ENCODE results near the gene IFITM5.

IFITM5 gene

DNA sequence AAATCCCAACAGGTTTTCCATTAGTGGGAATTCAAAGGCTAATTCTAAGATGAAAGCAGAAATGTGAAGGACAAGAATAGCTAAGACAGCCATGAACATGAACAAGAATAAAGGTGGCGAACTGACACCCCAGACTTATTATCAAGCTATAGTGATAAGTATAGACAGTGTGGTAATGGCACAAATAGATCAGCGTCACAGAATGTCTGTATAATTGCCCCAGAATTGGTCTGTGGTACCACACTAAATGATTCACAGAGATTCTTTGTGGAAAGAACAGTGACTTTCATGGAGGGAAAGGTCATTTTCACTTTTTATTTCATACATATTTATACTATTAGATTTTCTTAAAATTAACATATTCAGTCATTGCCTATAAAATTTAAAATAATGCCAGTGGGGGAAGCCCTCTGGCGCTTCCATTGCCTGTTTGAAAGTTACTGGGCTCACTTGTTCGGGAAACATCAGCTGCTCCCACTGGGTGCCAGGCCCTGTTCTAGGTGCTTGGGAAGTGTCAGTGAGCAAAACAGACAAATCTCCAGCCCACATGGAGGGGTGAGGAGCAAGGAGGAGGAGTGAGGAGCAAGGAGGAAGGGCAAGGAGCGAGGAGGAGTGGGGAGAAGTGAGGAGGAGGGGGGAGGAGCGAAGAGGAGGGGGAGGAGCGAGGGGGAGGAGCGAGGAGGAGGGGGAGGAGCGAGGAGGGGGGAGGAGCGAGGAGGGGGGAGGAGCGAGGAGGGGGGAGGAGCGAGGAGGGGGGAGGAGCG is 32.5 kb downstream of the IFITM5 start:
- DNase-seq (ENCODE audit: low read depth): no peak

DNA sequence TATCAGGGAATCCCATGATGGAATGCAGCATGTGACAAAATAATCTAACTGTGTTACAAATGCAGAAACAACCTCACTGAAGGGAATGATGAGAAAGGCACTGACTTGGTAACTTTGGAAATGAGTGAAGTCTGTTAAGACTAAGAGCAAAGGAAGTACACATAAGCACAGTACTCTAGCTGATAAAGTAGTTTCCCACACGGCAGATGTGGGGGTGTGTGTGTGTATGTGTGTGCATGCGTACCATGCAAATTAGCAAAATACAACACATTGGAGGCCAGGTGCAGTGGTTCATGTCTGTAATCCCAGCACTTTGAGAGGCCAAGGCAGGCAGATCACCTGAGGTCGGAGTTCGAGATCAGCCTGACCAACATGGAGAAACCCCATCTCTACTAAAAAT is 37.7 kb downstream of the IFITM5 start:
- no peak for DNase-seq (ENCODE audit: low read depth)

DNA sequence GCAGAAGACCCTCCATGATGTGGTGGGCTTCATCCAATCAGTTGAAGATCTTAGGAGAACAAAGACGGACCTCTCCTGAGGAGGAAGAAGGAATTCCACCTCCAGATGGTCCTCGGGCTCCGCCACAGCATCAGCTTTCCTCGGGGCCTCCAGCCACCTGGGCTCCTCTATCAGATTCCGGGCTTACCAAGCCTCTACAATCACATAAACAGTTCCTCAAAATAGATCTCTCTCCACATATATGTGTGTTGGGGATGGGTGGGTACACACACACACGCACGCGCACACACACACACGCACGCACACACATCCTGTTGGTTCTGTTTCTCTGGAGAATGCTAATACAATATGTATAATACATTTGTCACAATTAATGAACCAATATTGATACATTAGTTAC is 39.9 kb downstream of the IFITM5 start:
- DNase-seq (ENCODE audit: low read depth): no peak

DNA sequence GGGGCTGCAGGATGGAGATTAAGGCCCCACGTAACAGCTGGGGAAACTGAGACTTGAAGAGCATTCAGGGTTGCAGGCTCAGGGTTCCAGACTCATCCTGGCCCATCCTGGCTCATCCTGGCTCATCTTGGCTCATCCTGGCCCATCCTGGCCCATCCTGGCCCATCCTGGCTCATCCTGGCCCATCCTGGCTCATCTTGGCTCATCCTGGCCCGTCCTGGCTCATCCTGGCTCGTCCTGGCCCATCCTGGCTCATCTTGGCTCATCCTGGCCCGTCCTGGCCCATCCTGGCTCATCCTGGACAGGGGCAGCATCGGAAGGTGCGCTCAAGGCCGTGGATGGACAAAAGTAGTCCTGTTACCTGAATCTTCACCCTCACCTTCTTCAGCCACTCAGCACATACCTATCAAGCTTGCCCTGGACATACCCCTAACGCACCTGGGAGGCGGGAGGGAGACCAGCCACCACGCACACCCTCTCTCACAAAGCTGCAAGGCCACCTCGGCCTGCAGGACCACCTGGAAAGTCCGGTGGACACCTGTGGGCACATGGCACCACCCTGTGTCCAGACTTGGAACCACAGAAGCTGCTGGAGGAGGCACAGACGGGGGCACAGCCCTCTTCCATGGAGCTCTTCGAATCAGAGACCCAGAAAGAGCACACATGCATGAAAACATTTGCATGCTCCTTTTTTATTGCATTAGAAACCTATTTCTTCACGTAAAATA is 41.4 kb downstream of the IFITM5 start:
- DNase-seq (ENCODE audit: low read depth): no peak

DNA sequence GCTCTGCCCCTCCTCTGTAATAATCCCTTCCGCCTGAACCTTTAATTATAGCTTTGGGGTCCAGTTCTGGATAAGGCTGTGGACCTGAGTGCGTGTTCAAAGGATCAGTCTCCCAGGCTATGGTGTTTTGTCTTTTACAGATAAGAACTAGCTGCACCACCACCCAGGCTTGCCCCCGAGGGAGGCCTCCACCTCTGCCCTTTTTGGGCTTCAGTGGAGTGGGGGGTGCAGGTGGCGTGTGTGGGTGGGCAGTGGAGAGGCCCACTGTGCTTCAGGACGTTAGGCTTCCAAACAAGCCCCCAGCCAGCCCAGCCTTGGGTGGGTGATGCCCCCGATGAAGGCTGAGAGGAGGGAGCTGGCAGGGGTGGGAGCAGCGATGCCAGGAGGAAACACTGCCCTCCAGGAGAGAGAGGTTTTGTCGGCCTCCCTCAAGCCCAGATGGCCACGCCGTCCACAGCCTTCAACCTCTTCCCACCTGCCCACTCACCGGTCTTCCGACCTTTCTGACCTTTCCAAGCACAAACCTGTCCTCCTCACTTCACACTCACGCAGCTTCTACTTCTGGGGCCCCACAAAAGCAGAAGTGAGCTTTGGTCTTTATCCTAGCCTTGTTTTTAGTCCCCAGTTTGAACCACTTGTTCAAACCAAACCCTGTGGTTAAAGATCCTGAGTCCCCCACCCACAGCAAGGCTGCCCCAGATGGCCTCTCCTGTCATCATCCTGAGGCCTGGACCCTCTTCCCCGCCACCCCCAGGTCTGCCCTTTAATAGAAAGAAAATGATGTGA is 42.2 kb downstream of the IFITM5 start:
- DNase-seq (ENCODE audit: low read depth): no peak

DNA sequence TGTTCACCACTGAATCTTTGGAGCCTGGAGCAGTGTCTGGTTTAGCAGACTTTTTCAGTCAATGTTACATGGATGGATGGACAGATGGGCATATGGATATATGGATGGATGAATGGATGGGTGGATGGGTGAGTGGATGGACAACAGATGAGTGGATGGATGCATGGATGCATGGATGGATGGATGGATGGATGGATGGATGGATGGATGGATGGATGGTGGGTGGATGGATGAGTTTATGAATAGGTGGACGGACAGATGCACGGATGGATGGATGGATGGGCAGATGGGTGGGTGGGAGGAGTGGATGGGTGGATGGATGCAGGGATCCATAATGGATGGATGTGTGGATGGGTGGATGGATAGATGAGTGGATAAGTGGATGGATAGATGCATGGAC is 43.5 kb downstream of the IFITM5 start:
- no peak for DNase-seq (ENCODE audit: low read depth)

DNA sequence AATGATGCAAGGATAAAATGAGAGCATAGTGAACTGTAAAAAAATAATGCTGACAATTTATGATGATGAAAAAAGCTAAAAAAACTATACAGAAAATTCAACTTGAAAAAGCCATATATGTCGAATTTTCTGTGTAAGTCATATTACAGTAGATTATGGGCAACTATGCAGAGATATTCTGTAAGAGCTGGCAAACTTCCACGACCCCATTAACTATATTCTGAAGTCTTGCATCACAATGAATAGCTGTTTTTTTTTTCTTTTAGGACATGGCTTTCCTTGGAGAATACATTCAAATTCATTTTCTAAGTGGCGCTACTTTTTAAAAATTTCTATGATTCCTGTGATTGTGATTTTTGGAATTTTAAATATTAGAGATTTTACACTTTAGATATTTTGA is 44.1 kb downstream of the IFITM5 start:
- DNase-seq (ENCODE audit: low read depth): no peak

DNA sequence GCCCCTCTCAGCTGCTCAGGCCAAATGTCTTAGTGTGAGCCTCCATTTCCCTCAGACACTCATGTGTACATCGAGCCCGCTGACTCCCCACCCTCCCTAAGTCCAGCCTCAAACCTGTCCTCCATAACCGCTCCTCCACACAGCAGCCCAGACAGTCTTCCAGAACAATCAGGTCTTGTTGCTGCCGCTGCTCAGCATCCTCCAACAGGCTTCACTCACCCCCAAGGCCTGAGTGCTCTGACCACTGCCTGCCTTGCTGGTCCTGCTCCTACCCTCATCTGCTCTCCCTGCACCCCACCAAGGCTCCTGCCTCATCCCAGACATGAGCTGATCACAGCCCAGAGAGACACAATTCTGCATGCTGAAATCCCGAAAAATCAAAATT is 45.4 kb downstream of the IFITM5 start:
- no peak for DNase-seq (ENCODE audit: low read depth)

DNA sequence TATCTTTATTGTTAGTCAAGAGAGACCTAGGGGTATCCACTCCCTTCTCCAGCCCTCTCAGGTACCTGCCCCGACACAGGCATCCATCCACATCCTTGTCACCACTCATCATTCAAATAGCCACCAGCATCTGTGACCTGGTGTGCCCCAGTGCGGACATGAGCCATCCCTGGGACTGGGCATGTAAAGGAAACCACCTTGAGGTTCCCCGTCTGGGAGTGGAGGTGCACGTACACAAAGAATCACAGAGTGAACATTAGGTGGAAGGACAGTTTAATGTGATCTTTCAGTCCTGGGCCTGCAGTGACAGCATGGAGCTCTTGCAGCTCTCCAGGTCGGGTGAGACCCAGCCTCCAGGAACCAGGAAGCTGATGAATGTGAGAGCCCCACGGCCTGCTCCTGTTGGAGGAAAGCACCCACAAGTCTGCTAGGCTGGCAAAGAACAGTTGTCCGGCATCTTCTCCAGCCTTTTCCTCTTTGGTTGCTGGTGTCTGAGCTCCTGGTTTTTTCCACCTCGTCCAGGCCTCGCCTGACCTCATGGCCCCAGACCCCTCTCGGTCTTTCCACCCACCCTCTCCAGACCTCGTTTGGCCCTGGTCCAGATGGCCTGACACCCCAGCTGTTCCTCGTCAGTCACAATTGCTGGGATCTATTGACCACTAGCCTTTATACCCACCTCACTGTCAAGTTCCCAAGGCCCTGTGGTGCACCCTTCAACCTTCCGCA is 46.0 kb downstream of the IFITM5 start:
- DNase-seq (ENCODE audit: low read depth): no peak

DNA sequence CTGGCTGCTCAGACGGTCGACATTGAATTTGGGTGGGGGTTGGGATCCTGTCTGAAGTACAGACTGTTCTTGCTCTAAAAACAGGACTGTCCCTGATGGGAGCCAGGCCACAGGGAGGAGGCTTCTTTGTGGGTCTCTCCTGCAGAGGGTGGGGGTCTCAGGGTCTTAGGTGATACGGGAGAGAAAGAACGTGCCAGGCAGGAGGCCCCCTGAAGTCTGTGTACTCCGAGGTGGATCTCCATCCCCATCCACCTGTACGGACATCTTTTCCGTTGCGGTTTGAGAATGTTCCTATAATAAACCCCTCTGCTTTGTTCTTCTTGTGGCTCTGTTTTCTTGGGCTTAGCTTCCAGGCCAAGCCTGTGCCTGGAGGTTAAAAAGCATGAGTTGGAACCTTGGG is 46.7 kb downstream of the IFITM5 start:
- DNase-seq (ENCODE audit: low read depth): no peak

DNA sequence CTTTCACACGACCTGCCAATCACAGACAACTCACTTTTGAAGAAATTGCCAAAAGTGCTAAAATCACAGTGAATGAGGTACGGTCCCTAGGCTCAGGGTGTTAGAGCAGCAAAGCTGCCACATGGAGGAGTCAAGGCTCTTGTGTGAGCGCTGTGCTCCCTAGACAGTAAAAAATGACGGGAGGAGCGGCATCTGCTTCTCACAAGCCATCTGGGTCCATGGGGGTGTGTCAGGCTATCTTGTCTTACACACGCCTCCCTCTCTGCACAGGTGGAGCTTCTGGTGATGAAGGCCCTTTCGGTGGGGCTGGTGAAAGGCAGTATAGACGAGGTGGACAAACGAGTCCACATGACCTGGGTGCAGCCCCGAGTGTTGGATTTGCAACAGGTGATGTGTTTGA is 47.8 kb downstream of the IFITM5 start:
- DNase-seq (ENCODE audit: low read depth): no peak

DNA sequence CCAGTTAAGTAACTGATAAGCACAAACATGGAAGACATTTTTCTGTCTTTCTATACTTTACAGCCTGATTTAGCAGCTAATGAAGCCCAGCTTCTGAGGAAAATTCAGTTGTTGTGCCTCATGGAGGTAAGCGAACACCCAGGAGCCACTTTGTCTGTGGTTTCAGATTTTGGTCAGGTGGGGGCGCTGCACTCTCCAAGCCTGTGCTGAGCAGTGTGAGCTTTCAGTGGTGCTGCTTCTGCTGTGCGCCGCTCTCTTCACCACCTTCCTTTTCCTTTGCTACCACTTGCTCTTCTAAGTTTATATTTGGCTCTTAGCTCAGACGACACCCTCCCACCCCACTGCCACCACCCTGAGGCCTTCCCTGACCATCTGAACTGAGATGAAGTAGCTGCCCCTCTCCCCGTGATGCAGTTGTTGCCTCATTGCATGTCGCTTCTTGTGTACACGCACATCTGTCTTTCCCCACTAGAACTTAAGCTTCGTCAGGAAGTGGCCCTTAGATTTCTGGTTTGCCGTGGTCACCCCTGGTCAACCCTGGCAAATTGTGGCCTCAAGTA is 48.5 kb downstream of the IFITM5 start:
- peak; percentile 70 for DNase-seq (ENCODE audit: low read depth)

DNA sequence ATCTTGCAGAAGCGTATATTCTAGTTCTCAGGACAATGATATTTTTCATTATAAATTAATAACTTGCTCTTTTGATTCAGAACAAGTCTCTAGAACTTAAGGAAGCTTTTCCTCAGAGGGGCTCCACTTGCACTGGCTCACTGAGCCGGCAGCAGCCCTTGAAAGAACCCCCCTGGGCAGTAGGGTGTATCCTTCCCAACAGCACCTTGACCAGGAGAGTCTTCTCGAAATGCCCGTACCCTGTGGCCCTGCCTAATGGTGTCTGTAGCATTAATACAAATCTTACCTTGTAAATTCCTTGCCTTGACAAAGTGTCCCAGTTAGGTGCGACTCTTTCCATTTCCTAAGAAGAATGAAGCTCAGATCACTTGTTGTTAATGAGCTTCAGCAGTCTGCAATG is 49.1 kb downstream of the IFITM5 start:
- no peak for DNase-seq (ENCODE audit: low read depth)

DNA sequence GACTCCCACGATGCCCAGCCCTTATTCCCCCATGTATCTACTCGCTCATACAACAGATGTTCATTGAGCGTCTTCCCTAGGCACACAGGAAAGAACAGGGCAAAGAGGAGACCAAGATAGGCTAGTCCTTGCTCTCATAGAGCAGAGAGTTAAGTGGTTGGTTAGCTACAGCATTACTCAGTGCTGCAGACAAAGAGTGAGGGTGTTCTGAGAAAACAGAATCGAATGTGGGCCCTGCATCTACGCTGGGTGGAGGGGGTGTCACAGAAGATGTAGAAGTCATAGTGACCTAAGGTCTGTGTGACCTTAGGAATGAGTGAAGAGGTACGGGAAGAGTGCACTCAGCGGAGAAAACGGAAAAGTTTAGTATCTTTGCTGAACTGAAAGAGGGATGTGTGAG is 50.3 kb downstream of the IFITM5 start:
- DNase-seq (ENCODE audit: low read depth): no peak
